Activated CD4-positive, alpha-beta T cell treated with anti-CD3 and anti-CD28 coated beads for 4 hours (primary cell): ENCODE data around the gene SRGAP3.

ENCODE experiments used
- DNase-seq, 2 donors: peaks; one replicate each; pipeline ENCODE4 v3.0.0-alpha.2; 2020

SRGAP3 gene

GRCh38 chr3:9169956-9170850 lies 79.2 kb downstream of the SRGAP3 start:
- DNase-seq = peak; percentile 14 to 16

GRCh38 chr3:9169326-9169725 lies 80.1 kb downstream of the SRGAP3 start:
- DNase-seq = no peak

- DNase-seq = peak; percentile 12 to 32
These were observed 81.2 kb downstream of the SRGAP3 start for GRCh38 chr3:9168241-9168741.

GRCh38 chr3:9167222-9167621 lies 82.2 kb downstream of the SRGAP3 start:
- no peak for DNase-seq

GRCh38 chr3:9165421-9165820 lies 84.0 kb downstream of the SRGAP3 start:
- no peak for DNase-seq

GRCh38 chr3:9163289-9163688 lies 86.2 kb downstream of the SRGAP3 start:
- no peak for DNase-seq

- no peak for DNase-seq
These were observed 87.6 kb downstream of the SRGAP3 start for GRCh38 chr3:9161811-9162210.

DNA sequence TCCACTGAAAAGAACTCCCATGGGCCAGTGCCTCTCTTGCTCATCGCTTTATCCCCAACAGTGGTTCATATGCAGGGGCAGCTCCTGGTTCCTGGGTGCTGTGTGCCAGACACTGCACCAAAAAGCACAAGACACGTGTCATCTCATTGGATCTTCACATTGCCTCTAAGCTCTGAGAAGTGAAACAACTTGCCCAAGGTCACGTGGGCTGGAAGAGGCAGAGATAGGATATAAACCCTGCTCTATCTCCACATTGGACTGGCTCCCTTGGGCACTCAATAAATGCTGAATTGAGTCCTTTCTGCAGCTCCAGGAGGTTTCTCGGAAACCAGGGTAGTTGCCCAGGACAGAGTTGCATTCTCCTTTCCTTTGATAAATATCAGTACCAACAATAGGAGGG lies 88.1 kb downstream of the SRGAP3 start:
- DNase-seq = no peak

- DNase-seq = no peak
These were observed 90.4 kb downstream of the SRGAP3 start for GRCh38 chr3:9158865-9159630.

DNA sequence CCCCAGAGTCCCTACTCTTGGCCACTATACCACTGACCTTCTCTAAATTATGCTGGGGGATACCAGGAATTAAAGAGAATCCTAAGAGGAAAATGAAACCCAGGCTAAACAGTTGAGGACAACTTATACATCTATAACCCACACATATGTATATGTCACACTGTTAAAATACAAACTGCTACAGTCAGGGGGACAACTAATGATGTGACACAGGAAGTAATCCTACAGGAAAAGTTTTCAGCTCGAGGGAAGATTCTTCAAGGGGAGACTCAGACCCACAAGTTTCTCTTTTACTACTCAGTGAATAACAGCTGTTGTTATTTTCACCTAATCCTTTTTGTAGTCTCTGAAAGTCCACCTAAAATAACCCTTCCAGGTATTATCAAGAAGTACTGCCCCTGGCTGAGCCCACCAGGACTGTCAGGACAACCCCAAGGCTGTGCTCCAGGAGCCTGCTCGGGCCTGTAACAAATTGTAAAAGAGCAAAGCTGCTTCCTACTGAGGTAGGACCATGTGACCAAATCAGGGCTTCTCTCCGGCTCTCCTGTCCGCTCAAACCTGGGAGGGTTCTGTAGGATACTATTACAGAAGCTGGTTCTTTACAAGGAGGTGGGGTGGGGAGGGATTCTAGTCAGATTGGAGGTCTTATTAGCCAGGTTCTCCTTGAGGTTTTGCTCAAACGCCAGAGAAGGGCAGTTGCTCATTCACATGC lies 91.6 kb downstream of the SRGAP3 start:
- DNase-seq = no peak

DNA sequence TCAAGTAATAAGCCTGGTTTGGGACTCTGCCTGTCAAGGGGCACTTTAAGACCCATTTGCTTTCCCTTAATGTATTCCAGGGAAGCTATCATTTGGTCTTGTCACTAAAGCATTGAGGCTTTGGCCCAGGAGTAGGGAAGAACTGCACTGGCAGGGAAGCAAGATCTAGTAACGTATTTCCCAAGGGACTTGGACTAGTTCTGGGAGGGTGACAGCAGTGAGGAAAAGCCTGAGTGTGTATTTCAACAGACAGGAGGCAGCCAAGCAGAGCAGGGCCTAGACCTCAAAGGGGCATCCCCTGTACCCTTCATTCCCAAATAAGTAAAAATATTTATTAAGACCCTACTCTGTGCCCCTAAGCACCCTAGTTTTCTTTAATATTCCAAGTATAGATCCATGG lies 92.8 kb downstream of the SRGAP3 start:
- no peak for DNase-seq

GRCh38 chr3:9155028-9155427 lies 94.4 kb downstream of the SRGAP3 start:
- no peak for DNase-seq

GRCh38 chr3:9153904-9154619 lies 95.4 kb downstream of the SRGAP3 start:
- no peak for DNase-seq

GRCh38 chr3:9151240-9151639 lies 98.2 kb downstream of the SRGAP3 start:
- no peak for DNase-seq

GRCh38 chr3:9149566-9149965 lies 99.9 kb downstream of the SRGAP3 start:
- no peak for DNase-seq

- no peak for DNase-seq
These were observed 101.6 kb downstream of the SRGAP3 start for GRCh38 chr3:9147896-9148266.

DNA sequence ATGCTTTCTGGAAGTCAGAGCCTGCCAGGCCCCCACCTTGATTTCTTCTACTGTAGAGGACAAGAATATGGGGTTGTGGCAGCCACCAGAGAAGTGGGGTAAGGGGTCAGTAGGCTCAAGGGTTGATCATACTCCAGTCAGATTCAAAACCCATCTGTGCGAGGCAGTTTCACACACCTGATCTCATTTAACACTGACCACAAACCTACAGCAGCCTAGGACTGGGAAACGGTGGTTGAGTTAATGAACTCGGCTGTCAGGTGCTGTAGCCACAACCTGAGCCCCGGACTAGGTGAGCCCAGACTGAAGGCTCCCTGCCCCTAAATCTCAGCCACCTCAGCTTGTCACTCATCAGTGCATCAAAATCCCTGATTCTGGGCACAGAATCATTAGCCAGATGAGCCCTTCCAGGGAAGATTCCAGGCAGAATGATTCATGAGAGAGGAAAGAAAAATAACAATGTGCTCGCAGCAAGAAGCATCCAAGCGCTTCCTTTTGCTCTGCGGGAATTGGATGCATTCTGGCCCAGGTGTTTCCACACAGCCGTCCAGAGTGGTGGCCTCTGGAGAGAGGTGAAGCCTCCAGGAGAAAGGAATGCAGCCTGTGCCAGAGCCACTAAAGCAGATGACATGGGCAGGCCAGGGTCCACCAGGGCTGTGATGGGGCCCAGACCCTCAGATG lies 102.1 kb downstream of the SRGAP3 start:
- DNase-seq = no peak

- no peak for DNase-seq
These were observed 102.9 kb downstream of the SRGAP3 start for GRCh38 chr3:9146367-9147071.

GRCh38 chr3:9143184-9143583 lies 106.3 kb downstream of the SRGAP3 start:
- no peak for DNase-seq

- no peak for DNase-seq
These were observed 107.1 kb downstream of the SRGAP3 start for GRCh38 chr3:9142362-9142761.

- DNase-seq = no peak
These were observed 107.5 kb downstream of the SRGAP3 start for GRCh38 chr3:9141928-9142289.
